Endodermal cell (in vitro differentiated cells): ENCODE results near the gene SIRT6. TPM values are rescaled to one million over a fixed set of nuclear protein-coding genes. Genes with fewer than 3 reads are reported as not detected.
A peak's percentile ranks its signal among the peaks of the same experiment; 100 is the strongest.
"Not testable (repeated sequence)": the region's sequence is repeated elsewhere in the genome, so short reads cannot be mapped to it uniquely, and the experiment has no call there.

Experiments used
- DNase-seq: peaks from one replicate; pipeline ENCODE4 v3.0.0-alpha.2; 2017
- H3K27ac ChIP-seq: 2 replicates; pipeline ENCODE4 v1.5.1; 2013; ENCODE audit warnings: mild to moderate bottlenecking, low read depth, low read length, moderate library complexity
- H3K27me3 ChIP-seq: 2 replicates; pipeline ENCODE4 v1.6.1; 2013; ENCODE audit warnings: mild to moderate bottlenecking, low read length, moderate library complexity; ENCODE audit not compliant: insufficient read depth, control insufficient read depth, poor library complexity, severe bottlenecking
- H3K36me3 ChIP-seq: 2 replicates; pipeline ENCODE4 v1.7.0; 2013; ENCODE audit warnings: mild to moderate bottlenecking, low read length, moderate library complexity; ENCODE audit not compliant: control insufficient read depth, insufficient read depth
- H3K4me1 ChIP-seq: one replicate; pipeline ENCODE4 v1.7.0; 2013; ENCODE audit warnings: low read length; ENCODE audit not compliant: control insufficient read depth, insufficient read depth
- H3K4me3 ChIP-seq: 2 replicates; pipeline ENCODE4 v1.5.1; 2013; ENCODE audit warnings: mild to moderate bottlenecking, low read length, moderate library complexity
- H3K9ac ChIP-seq: 2 replicates; pipeline ENCODE4 v1.6.1; 2013; ENCODE audit warnings: mild to moderate bottlenecking, low read length, moderate library complexity; ENCODE audit not compliant: poor library complexity, severe bottlenecking; ENCODE audit errors: extremely low read depth
- H3K9me3 ChIP-seq: 2 replicates; pipeline ENCODE4 v1.6.1; 2013; ENCODE audit warnings: mild to moderate bottlenecking, low read length, moderate library complexity; ENCODE audit not compliant: control insufficient read depth
- H3K27ac Mint-ChIP-seq: 2 replicates; pipeline ENCODE4 v1.8.0; 2020; ENCODE audit warnings: mixed read lengths
- H3K27me3 Mint-ChIP-seq: 2 replicates; pipeline ENCODE4 v1.8.0; 2021; ENCODE audit warnings: mild to moderate bottlenecking, mixed read lengths; ENCODE audit not compliant: insufficient read depth
- H3K36me3 Mint-ChIP-seq: 2 replicates; pipeline ENCODE4 v1.8.0; 2020; ENCODE audit warnings: low read depth, mixed read lengths
- H3K4me1 Mint-ChIP-seq: 2 replicates; pipeline ENCODE4 v1.8.0; 2020; ENCODE audit warnings: mixed read lengths
- H3K4me3 Mint-ChIP-seq: 2 replicates; pipeline ENCODE4 v1.8.0; 2020; ENCODE audit warnings: mild to moderate bottlenecking, moderate library complexity, mixed read lengths
- H3K9me3 Mint-ChIP-seq: 2 replicates; pipeline ENCODE4 v1.8.0; 2020; ENCODE audit warnings: mild to moderate bottlenecking, mixed read lengths
- CTCF ChIP-seq: fragments of 200-600 bp; sonication (generic); conservative IDR thresholded peaks from 2 replicates; pipeline ENCODE4 v1.5.0; 2021; ENCODE audit warnings: antibody characterized with exemption, mild to moderate bottlenecking
- WGBS, 2 experiments: methylation state at CpG; one replicate each; pipeline versions ENCODE4 v1.1.5 to v1.1.7; 2013; ENCODE audit warnings: missing lambda C conversion rate in 2 of 2, mixed read lengths in 1 of 2; ENCODE audit not compliant: insufficient coverage in 1 of 2, insufficient read length in 1 of 2; 5-methylcytosine and 5-hydroxymethylcytosine counted together
- long read RNA-seq, 4 experiments: library from polyadenylated mRNA in 2 of 4; library from RNA in 1 of 4; library from capped mRNA in 1 of 4; stranded (forward) in 3 of 4; unstranded in 1 of 4; transcript quantifications; one replicate each; pipeline ENCODE4 v2.0.0, GENCODE V29; 2020 to 2021; ENCODE audit warnings: inconsistent platforms in 1 of 4
- polyA plus RNA-seq, 2 experiments: library from polyadenylated mRNA; stranded (reverse); fragments of 50-300 nt; gene quantifications; one replicate each; pipeline ENCODE4 v1.2.3, GENCODE V29; 2013
- total RNA-seq, 2 donors: library from RNA; stranded (reverse); fragmentation: NEBNext Ultra II Directional in 1 of 2; extraction: Animal tissue kit (Norgen Biotek cat#: 25700) in 1 of 2; gene quantifications; 2 replicates in 1 of 2; 3 replicates in 1 of 2; pipeline ENCODE4 v1.2.1, GENCODE V29; 2021

Gene SIRT6
- 10 to 100 TPM; 22.1 to 29.1 TPM for total RNA-seq
- polyA plus RNA-seq (2013, experiment 1 of 2), result 21.4 TPM
- 21.3 TPM for polyA plus RNA-seq (2013, experiment 2 of 2)
- long read RNA-seq, experiment 1, partial matches to known transcripts, result 4 of 9 reads
- long read RNA-seq, experiment 1, other reads (novel, unspliced or antisense), result 2 of 9 reads
- long read RNA-seq, experiment 2, transcript SIRT6-202 (8 exons, 1,641 nt), result major isoform, 7 of 14 reads
- long read RNA-seq, experiment 2, partial matches to known transcripts, result 0 of 14 reads
- long read RNA-seq, experiment 2, other reads (novel, unspliced or antisense), result 7 of 14 reads
- long read RNA-seq, experiment 3, transcript SIRT6-202 (8 exons, 1,641 nt), result major isoform, 30 of 50 reads
- long read RNA-seq, experiment 3, partial matches to known transcripts, result 2 of 50 reads
- long read RNA-seq, experiment 3, other reads (novel, unspliced or antisense), result 12 of 50 reads
- long read RNA-seq, experiment 4, transcript SIRT6-204 (2 exons, 371 nt), result minor isoform, 5 of 23 reads
- long read RNA-seq, experiment 4, transcript SIRT6-202 (8 exons, 1,641 nt), result major isoform, 10 of 23 reads
- long read RNA-seq, experiment 4, partial matches to known transcripts, result 2 of 23 reads
- long read RNA-seq, experiment 4, other reads (novel, unspliced or antisense), result 5 of 23 reads

- Histone ChIP-seq H3K27me3 (no peaks in the 10 kb centered on the region), H3K9ac (peak within 1 kb of the TSS; percentile 74), H3K27ac (no peak within 1 kb of the TSS), H3K4me1 (no peaks in the 10 kb centered on the region), H3K36me3 (peaks cover 10% of the 10 kb centered on the region), H3K4me3 (peak within 1 kb of the TSS; percentile 89), H3K9me3 (no peaks in the 10 kb centered on the region)
- TF ChIP-seq CTCF, result no peak
- peak; percentile 97 for DNase-seq
- H3K27me3 Mint-ChIP-seq, result peaks cover 11% of the 10 kb centered on the region
- WGBS, 2 experiments, result 0 to 1% methylated on average over 41 to 58 of the region's 58 CpGs
- peaks cover 1% of the 10 kb centered on the region for H3K4me1 Mint-ChIP-seq
- no peaks in the 10 kb centered on the region for H3K9me3 Mint-ChIP-seq
- peak within 1 kb of the TSS; percentile 96 for H3K4me3 Mint-ChIP-seq
- H3K27ac Mint-ChIP-seq, result peak within 1 kb of the TSS; percentile 95
- H3K36me3 Mint-ChIP-seq, result peaks cover 16% of the 10 kb centered on the region
These were observed at the start of gene SIRT6, which contains the start of gene ANKRD24 for GRCh38 chr19:4182084-4182810. Gene SIRT6, minus strand, starts transcription at chr19:4182563. Its CDS starts 24 bp downstream, at chr19:4182539. Gene ANKRD24, plus strand, starts transcription at chr19:4182689. Its CDS starts 3,737 bp downstream, at chr19:4186426.

GRCh38 chr19:4232139-4232538 is 49.8 kb upstream of the SIRT6 start:
- not testable (repeated sequence) for H3K4me3 Mint-ChIP-seq, H3K27ac ChIP-seq, DNase-seq, H3K36me3 ChIP-seq, H3K4me3 ChIP-seq, H3K27ac Mint-ChIP-seq, H3K27me3 Mint-ChIP-seq, H3K27me3 ChIP-seq, H3K4me1 Mint-ChIP-seq, H3K9me3 Mint-ChIP-seq, H3K4me1 ChIP-seq, H3K9me3 ChIP-seq, H3K9ac ChIP-seq, H3K36me3 Mint-ChIP-seq
- 95 to 100% methylated on average over 3 to 5 of the region's 5 CpGs for WGBS, 2 experiments

GRCh38 chr19:4231521-4231920 is 49.2 kb upstream of the SIRT6 start:
- not testable (repeated sequence) for H3K27ac ChIP-seq, H3K27me3 ChIP-seq, H3K4me1 Mint-ChIP-seq, H3K9ac ChIP-seq, H3K36me3 Mint-ChIP-seq, H3K9me3 Mint-ChIP-seq, H3K4me3 Mint-ChIP-seq, H3K27ac Mint-ChIP-seq, H3K36me3 ChIP-seq, H3K27me3 Mint-ChIP-seq, DNase-seq, H3K4me1 ChIP-seq, H3K9me3 ChIP-seq, H3K4me3 ChIP-seq
- 93 to 95% methylated on average over 5 to 6 of the region's 6 CpGs for WGBS, 2 experiments

- H3K36me3 ChIP-seq, H3K36me3 Mint-ChIP-seq, H3K27ac Mint-ChIP-seq, H3K27me3 ChIP-seq, H3K4me1 Mint-ChIP-seq, H3K9me3 ChIP-seq, DNase-seq, H3K27ac ChIP-seq, H3K4me3 Mint-ChIP-seq, H3K9ac ChIP-seq, H3K9me3 Mint-ChIP-seq, H3K27me3 Mint-ChIP-seq, H3K4me3 ChIP-seq, H3K4me1 ChIP-seq: not testable (repeated sequence)
- 85% methylated on average over 6 of the region's 6 CpGs; no CpG with 5 or more reads in 1 of the 2 experiments for WGBS, 2 experiments
These were observed 47.9 kb upstream of the SIRT6 start for GRCh38 chr19:4230237-4230636.
